Measurements from ENCODE around the gene C4A. TPM values are rescaled to one million over a fixed set of nuclear protein-coding genes. Genes with fewer than 3 reads are reported as not detected.
"Not testable (repeated sequence)": the region's sequence is repeated elsewhere in the genome, so short reads cannot be mapped to it uniquely, and the experiment has no call there.

The C4A gene
- polyA plus RNA-seq, 1 donor (not counting 4 experiments of a cell fraction or from before 2014, with no cell fraction given) = 1.2 TPM

DNA sequence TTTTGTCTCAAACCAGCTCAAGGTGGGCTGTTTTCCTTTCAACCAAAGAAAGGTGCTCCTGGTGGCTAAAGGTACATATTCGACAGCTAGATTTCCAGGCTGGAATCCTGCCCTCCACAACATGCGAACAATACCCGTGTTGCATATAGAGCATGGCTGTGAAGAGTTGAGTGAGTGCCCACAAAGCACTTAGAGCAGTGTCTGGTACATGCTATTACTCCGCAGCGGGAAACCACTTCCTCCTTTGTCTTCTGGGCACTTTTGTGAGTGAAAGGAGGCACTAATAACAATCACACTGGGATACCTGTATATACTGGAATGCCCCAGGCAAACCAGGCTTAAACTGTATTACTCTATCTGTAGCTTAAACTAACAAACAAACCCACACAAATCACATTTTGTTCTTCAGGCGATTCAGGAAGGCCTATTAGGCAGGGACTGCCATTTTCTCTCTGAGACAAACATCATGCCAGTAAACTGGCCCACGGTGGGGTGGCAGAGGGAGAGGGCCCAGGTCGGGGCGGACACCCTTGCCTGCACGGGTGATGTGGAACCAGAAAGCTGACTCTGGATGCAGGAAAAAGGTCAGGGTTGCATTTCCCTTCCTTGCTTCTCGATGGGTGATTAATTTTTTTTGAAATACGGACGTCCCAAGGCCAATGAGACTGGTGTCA, 23.1 kb downstream of the C4A start:
- H3K79me2 ChIP-seq (ENCODE audit: control insufficient read depth, insufficient read depth, low read length); H3K9me3 ChIP-seq (ENCODE audit: control insufficient read depth, low read depth, low read length); H3K27ac ChIP-seq (ENCODE audit: control insufficient read depth, insufficient read depth, low read length); H3K27me3 ChIP-seq (ENCODE audit: control insufficient read depth, extremely low read depth, insufficient read depth, low read length); H3K4me2 ChIP-seq (ENCODE audit: control insufficient read depth, extremely low read depth, insufficient read depth, low read depth, low read length); H3K4me3 ChIP-seq (ENCODE audit: control insufficient read depth in 2 of 3, extremely low read depth in 1 of 3, insufficient read depth in 2 of 3, low read depth in 1 of 3, low read length in 3 of 3); H4K20me1 ChIP-seq (ENCODE audit: control insufficient read depth, extremely low read depth, insufficient read depth, low read length); dilution Hi-C loops (cut with MboI; ENCODE audit: extremely low pct_ligation_motif_present, low sequenced_read_pairs); H3K9ac ChIP-seq (ENCODE audit: control insufficient read depth, extremely low read depth, insufficient read depth, low read length); DNase-seq (ENCODE audit: low read depth, low spot score); H2AFZ ChIP-seq (ENCODE audit: control insufficient read depth, low read length); H3K4me1 ChIP-seq (ENCODE audit: control insufficient read depth, extremely low read depth, insufficient read depth, low read length); H3K9me1 ChIP-seq (ENCODE audit: control insufficient read depth, extremely low read depth, insufficient read depth, low read length); H3K36me3 ChIP-seq (ENCODE audit: control insufficient read depth in 2 of 2, extremely low read depth in 1 of 2, insufficient read depth in 2 of 2, low read length in 2 of 2): not testable (repeated sequence)
- FAIRE-seq = peak; percentile 69

DNA sequence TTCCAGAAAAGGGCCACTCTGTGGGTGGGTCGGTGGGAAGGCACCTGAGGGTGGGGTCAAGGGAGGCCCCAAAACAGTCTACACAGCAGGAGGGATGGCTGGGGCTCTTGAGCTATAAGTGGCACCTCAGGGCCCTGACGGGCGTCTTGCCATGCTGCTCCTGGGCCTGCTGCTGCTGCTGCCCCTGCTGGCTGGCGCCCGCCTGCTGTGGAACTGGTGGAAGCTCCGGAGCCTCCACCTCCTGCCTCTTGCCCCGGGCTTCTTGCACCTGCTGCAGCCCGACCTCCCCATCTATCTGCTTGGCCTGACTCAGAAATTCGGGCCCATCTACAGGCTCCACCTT, 23.7 kb downstream of the C4A start:
- H3K4me1 ChIP-seq (ENCODE audit: control insufficient read depth, extremely low read depth, insufficient read depth, low read length); H3K27ac ChIP-seq (ENCODE audit: control insufficient read depth, insufficient read depth, low read length); H3K9me3 ChIP-seq (ENCODE audit: control insufficient read depth, low read depth, low read length); H3K9ac ChIP-seq (ENCODE audit: control insufficient read depth, extremely low read depth, insufficient read depth, low read length); H3K79me2 ChIP-seq (ENCODE audit: control insufficient read depth, insufficient read depth, low read length); H3K9me1 ChIP-seq (ENCODE audit: control insufficient read depth, extremely low read depth, insufficient read depth, low read length); dilution Hi-C loops (cut with MboI; ENCODE audit: extremely low pct_ligation_motif_present, low sequenced_read_pairs); H4K20me1 ChIP-seq (ENCODE audit: control insufficient read depth, extremely low read depth, insufficient read depth, low read length); H3K36me3 ChIP-seq (ENCODE audit: control insufficient read depth in 2 of 2, extremely low read depth in 1 of 2, insufficient read depth in 2 of 2, low read length in 2 of 2); H3K4me3 ChIP-seq (ENCODE audit: control insufficient read depth in 2 of 3, extremely low read depth in 1 of 3, insufficient read depth in 2 of 3, low read depth in 1 of 3, low read length in 3 of 3); FAIRE-seq; H3K27me3 ChIP-seq (ENCODE audit: control insufficient read depth, extremely low read depth, insufficient read depth, low read length); H3K4me2 ChIP-seq (ENCODE audit: control insufficient read depth, extremely low read depth, insufficient read depth, low read depth, low read length); H2AFZ ChIP-seq (ENCODE audit: control insufficient read depth, low read length); DNase-seq (ENCODE audit: low read depth, low spot score): not testable (repeated sequence)

GRCh38 chr6:32005991-32006529, 24.2 kb downstream of the C4A start:
- H3K9me3 ChIP-seq (ENCODE audit: control insufficient read depth, low read depth, low read length); H4K20me1 ChIP-seq (ENCODE audit: control insufficient read depth, extremely low read depth, insufficient read depth, low read length); FAIRE-seq; H3K27ac ChIP-seq (ENCODE audit: control insufficient read depth, insufficient read depth, low read length); H3K4me3 ChIP-seq (ENCODE audit: control insufficient read depth in 2 of 3, extremely low read depth in 1 of 3, insufficient read depth in 2 of 3, low read depth in 1 of 3, low read length in 3 of 3); H3K4me2 ChIP-seq (ENCODE audit: control insufficient read depth, extremely low read depth, insufficient read depth, low read depth, low read length); H3K9ac ChIP-seq (ENCODE audit: control insufficient read depth, extremely low read depth, insufficient read depth, low read length); H3K36me3 ChIP-seq (ENCODE audit: control insufficient read depth in 2 of 2, extremely low read depth in 1 of 2, insufficient read depth in 2 of 2, low read length in 2 of 2); H2AFZ ChIP-seq (ENCODE audit: control insufficient read depth, low read length); dilution Hi-C loops (cut with MboI; ENCODE audit: extremely low pct_ligation_motif_present, low sequenced_read_pairs); H3K79me2 ChIP-seq (ENCODE audit: control insufficient read depth, insufficient read depth, low read length); H3K9me1 ChIP-seq (ENCODE audit: control insufficient read depth, extremely low read depth, insufficient read depth, low read length); H3K4me1 ChIP-seq (ENCODE audit: control insufficient read depth, extremely low read depth, insufficient read depth, low read length); H3K27me3 ChIP-seq (ENCODE audit: control insufficient read depth, extremely low read depth, insufficient read depth, low read length); DNase-seq (ENCODE audit: low read depth, low spot score): not testable (repeated sequence)

DNA sequence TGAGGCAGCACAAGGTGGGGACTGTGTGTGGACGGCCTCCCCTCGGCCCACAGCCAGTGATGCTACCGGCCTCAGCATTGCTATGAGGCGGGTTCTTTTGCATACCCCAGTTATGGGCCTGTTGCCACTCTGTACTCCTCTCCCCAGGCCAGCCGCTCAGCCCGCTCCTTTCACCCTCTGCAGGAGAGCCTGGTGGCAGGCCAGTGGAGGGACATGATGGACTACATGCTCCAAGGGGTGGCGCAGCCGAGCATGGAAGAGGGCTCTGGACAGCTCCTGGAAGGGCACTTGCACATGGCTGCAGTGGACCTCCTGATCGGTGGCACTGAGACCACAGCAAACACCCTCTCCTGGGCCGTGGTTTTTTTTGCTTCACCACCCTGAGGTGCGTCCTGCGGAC, 25.2 kb downstream of the C4A start:
- H3K79me2 ChIP-seq (ENCODE audit: control insufficient read depth, insufficient read depth, low read length); DNase-seq (ENCODE audit: low read depth, low spot score); H2AFZ ChIP-seq (ENCODE audit: control insufficient read depth, low read length); H3K9me3 ChIP-seq (ENCODE audit: control insufficient read depth, low read depth, low read length); FAIRE-seq; H3K4me2 ChIP-seq (ENCODE audit: control insufficient read depth, extremely low read depth, insufficient read depth, low read depth, low read length); H3K4me1 ChIP-seq (ENCODE audit: control insufficient read depth, extremely low read depth, insufficient read depth, low read length); H4K20me1 ChIP-seq (ENCODE audit: control insufficient read depth, extremely low read depth, insufficient read depth, low read length); H3K9me1 ChIP-seq (ENCODE audit: control insufficient read depth, extremely low read depth, insufficient read depth, low read length); H3K27me3 ChIP-seq (ENCODE audit: control insufficient read depth, extremely low read depth, insufficient read depth, low read length); H3K9ac ChIP-seq (ENCODE audit: control insufficient read depth, extremely low read depth, insufficient read depth, low read length); H3K27ac ChIP-seq (ENCODE audit: control insufficient read depth, insufficient read depth, low read length); H3K4me3 ChIP-seq (ENCODE audit: control insufficient read depth in 2 of 3, extremely low read depth in 1 of 3, insufficient read depth in 2 of 3, low read depth in 1 of 3, low read length in 3 of 3); H3K36me3 ChIP-seq (ENCODE audit: control insufficient read depth in 2 of 2, extremely low read depth in 1 of 2, insufficient read depth in 2 of 2, low read length in 2 of 2); dilution Hi-C loops (cut with MboI; ENCODE audit: extremely low pct_ligation_motif_present, low sequenced_read_pairs): not testable (repeated sequence)

DNA sequence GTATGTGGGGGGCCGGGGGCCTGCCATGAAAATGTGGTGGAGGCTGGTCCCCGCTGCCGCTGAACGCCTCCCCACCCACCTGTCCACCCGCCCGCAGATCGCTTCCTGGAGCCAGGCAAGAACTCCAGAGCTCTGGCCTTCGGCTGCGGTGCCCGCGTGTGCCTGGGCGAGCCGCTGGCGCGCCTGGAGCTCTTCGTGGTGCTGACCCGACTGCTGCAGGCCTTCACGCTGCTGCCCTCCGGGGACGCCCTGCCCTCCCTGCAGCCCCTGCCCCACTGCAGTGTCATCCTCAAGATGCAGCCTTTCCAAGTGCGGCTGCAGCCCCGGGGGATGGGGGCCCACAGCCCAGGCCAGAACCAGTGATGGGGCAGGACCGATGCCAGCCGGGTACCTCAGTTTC, 26.2 kb downstream of the C4A start:
- H3K36me3 ChIP-seq (ENCODE audit: control insufficient read depth in 2 of 2, extremely low read depth in 1 of 2, insufficient read depth in 2 of 2, low read length in 2 of 2); H3K9me3 ChIP-seq (ENCODE audit: control insufficient read depth, low read depth, low read length); H3K4me2 ChIP-seq (ENCODE audit: control insufficient read depth, extremely low read depth, insufficient read depth, low read depth, low read length); H3K27ac ChIP-seq (ENCODE audit: control insufficient read depth, insufficient read depth, low read length); H4K20me1 ChIP-seq (ENCODE audit: control insufficient read depth, extremely low read depth, insufficient read depth, low read length); H3K4me3 ChIP-seq (ENCODE audit: control insufficient read depth in 2 of 3, extremely low read depth in 1 of 3, insufficient read depth in 2 of 3, low read depth in 1 of 3, low read length in 3 of 3); H3K79me2 ChIP-seq (ENCODE audit: control insufficient read depth, insufficient read depth, low read length); H3K9me1 ChIP-seq (ENCODE audit: control insufficient read depth, extremely low read depth, insufficient read depth, low read length); DNase-seq (ENCODE audit: low read depth, low spot score); dilution Hi-C loops (cut with MboI; ENCODE audit: extremely low pct_ligation_motif_present, low sequenced_read_pairs); FAIRE-seq; H3K9ac ChIP-seq (ENCODE audit: control insufficient read depth, extremely low read depth, insufficient read depth, low read length); H2AFZ ChIP-seq (ENCODE audit: control insufficient read depth, low read length); H3K4me1 ChIP-seq (ENCODE audit: control insufficient read depth, extremely low read depth, insufficient read depth, low read length); H3K27me3 ChIP-seq (ENCODE audit: control insufficient read depth, extremely low read depth, insufficient read depth, low read length): not testable (repeated sequence)
